SU-DHL-6 (cell line): ENCODE data around the gene COG5.
"Not testable (repeated sequence)": the region's sequence is repeated elsewhere in the genome, so short reads cannot be mapped to it uniquely, and the experiment has no call there.

Experiments used
- H2AFZ ChIP-seq: fragments of 200-600 bp; sonication (generic); 2 replicates; pipeline ENCODE4 v1.6.1; 2014; ENCODE audit warnings: low read depth, mild to moderate bottlenecking, moderate library complexity, mixed read lengths, antibody characterized with exemption, low read length; ENCODE audit not compliant: severe bottlenecking
- H3F3A ChIP-seq: fragments of 200-600 bp; shearing (Covaris generic); 2 replicates; pipeline ENCODE4 v1.6.0; 2016; ENCODE audit warnings: antibody characterized with exemption, mild to moderate bottlenecking; ENCODE audit not compliant: insufficient read depth
- H3K27ac ChIP-seq: fragments of 200-600 bp; sonication (generic); 2 replicates; pipeline ENCODE4 v1.5.1; 2016; ENCODE audit warnings: low read depth, mild to moderate bottlenecking, low read length, moderate library complexity, mixed read lengths
- H3K27me3 ChIP-seq: fragments of 200-600 bp; sonication (generic), shearing (Covaris generic); 2 replicates; pipeline ENCODE4 v1.6.0; 2014; ENCODE audit warnings: mild to moderate bottlenecking, low read length
- H3K36me3 ChIP-seq: fragments of 200-600 bp; sonication (generic); 2 replicates; pipeline ENCODE4 v1.6.1; 2014; ENCODE audit warnings: mild to moderate bottlenecking, low read length, mixed read lengths
- H3K4me2 ChIP-seq: fragments of 300-600, 200-600 bp; shearing (Covaris generic), sonication (generic); 2 replicates; pipeline ENCODE4 v1.6.0; 2014; ENCODE audit warnings: low read length, low read depth, mild to moderate bottlenecking; ENCODE audit not compliant: poor library complexity, severe bottlenecking
- H3K4me3 ChIP-seq: fragments of 200-600 bp; sonication (generic); 2 replicates; pipeline ENCODE4 v1.5.1; 2014; ENCODE audit warnings: antibody characterized with exemption, low read length, mild to moderate bottlenecking, mixed read lengths; ENCODE audit not compliant: insufficient read depth, poor library complexity, severe bottlenecking
- H3K79me2 ChIP-seq: fragments of 200-600 bp; sonication (generic); 2 replicates; pipeline ENCODE4 v1.6.1; 2014; ENCODE audit warnings: mild to moderate bottlenecking, low read length, moderate library complexity; ENCODE audit not compliant: insufficient read depth
- H3K9ac ChIP-seq: fragments of 200-600 bp; sonication (generic); 2 replicates; pipeline ENCODE4 v1.7.0; 2014; ENCODE audit warnings: mild to moderate bottlenecking, low read length
- H3K9me2 ChIP-seq: fragments of 200-600 bp; sonication (generic); replicated peaks from 2 replicates; pipeline ENCODE4 v1.6.1; 2014; ENCODE audit warnings: low read length; ENCODE audit not compliant: insufficient read depth
- H3K9me3 ChIP-seq: fragments of 200-600 bp; sonication (generic); 2 replicates; pipeline ENCODE4 v1.6.1; 2014; ENCODE audit warnings: low read length, mixed read lengths; ENCODE audit not compliant: insufficient read depth
- H4K20me1 ChIP-seq: fragments of 200-600 bp; sonication (generic); 2 replicates; pipeline ENCODE4 v1.6.1; 2014; ENCODE audit warnings: low read depth, mild to moderate bottlenecking, antibody characterized with exemption, low read length, moderate library complexity, mixed read lengths
- CTCF ChIP-seq: fragments of 200-600 bp; sonication (generic); IDR thresholded peaks from one replicate; pipeline ENCODE4 v1.5.1; 2017; ENCODE audit warnings: antibody characterized with exemption, mild to moderate bottlenecking, low read length, moderate library complexity; ENCODE audit not compliant: insufficient read depth, poor library complexity, severe bottlenecking
- EZH2phosphoT487 ChIP-seq: fragments of 200-600 bp; sonication (generic), shearing (Covaris generic); conservative IDR thresholded peaks from 2 replicates; pipeline ENCODE4 v1.6.1; 2018; ENCODE audit warnings: mild to moderate bottlenecking, antibody characterized with exemption, low read length, moderate library complexity, mixed read lengths

The COG5 gene

GRCh38 chr7:107160389-107160788 lies 403.3 kb downstream of the COG5 start:
- no peak for TF ChIP-seq CTCF
- TF ChIP-seq EZH2phosphoT487: no peak

GRCh38 chr7:107158028-107158427 lies 405.7 kb downstream of the COG5 start:
- no peak overlapping the region for H2AFZ ChIP-seq
- TF ChIP-seq EZH2phosphoT487: no peak
- H3K4me3 ChIP-seq: no peak overlapping the region

More at GRCh38 chr7:107160389-107160788, 403.3 kb downstream of the COG5 start:
- H3K36me3 ChIP-seq: no peaks in the 10 kb centered on the region
- H3K9me3 ChIP-seq: no peaks in the 10 kb centered on the region
- H3K27ac ChIP-seq: no peak overlapping the region
- H3K4me3 ChIP-seq: no peak overlapping the region
- H2AFZ ChIP-seq: no peak overlapping the region
- H3K9me2 ChIP-seq: no peaks in the 10 kb centered on the region
- no peaks in the 10 kb centered on the region for H4K20me1 ChIP-seq
- H3K79me2 ChIP-seq: no peaks in the 10 kb centered on the region
- no peaks in the 10 kb centered on the region for H3F3A ChIP-seq
- no peak overlapping the region for H3K4me2 ChIP-seq
- H3K9ac ChIP-seq: no peak overlapping the region
- H3K27me3 ChIP-seq: no peaks in the 10 kb centered on the region

GRCh38 chr7:107157091-107157490 lies 406.6 kb downstream of the COG5 start:
- H4K20me1 ChIP-seq: no peaks in the 10 kb centered on the region
- TF ChIP-seq EZH2phosphoT487 (no peak), CTCF (no peak)

More at GRCh38 chr7:107158028-107158427, 405.7 kb downstream of the COG5 start:
- Histone ChIP-seq H3K9me3 (no peaks in the 10 kb centered on the region), H3K9me2 (no peaks in the 10 kb centered on the region), H3K27me3 (no peaks in the 10 kb centered on the region), H3K9ac (no peak overlapping the region), H3K27ac (no peak overlapping the region), H3F3A (no peaks in the 10 kb centered on the region), H3K36me3 (no peaks in the 10 kb centered on the region), H3K4me2 (no peak overlapping the region), H4K20me1 (no peaks in the 10 kb centered on the region), H3K79me2 (no peaks in the 10 kb centered on the region)

GRCh38 chr7:107155726-107156125 lies 408.0 kb downstream of the COG5 start:
- not testable (repeated sequence) for H4K20me1 ChIP-seq, H3K9ac ChIP-seq, H3K36me3 ChIP-seq, H3K27me3 ChIP-seq, H3F3A ChIP-seq, H3K27ac ChIP-seq, H3K9me2 ChIP-seq, H3K4me3 ChIP-seq, H3K79me2 ChIP-seq, H3K9me3 ChIP-seq, H3K4me2 ChIP-seq, H2AFZ ChIP-seq

More at GRCh38 chr7:107157091-107157490, 406.6 kb downstream of the COG5 start:
- no peaks in the 10 kb centered on the region for H3K79me2 ChIP-seq
- no peaks in the 10 kb centered on the region for H3K27me3 ChIP-seq
- H2AFZ ChIP-seq: no peak overlapping the region
- H3K9me2 ChIP-seq: no peaks in the 10 kb centered on the region
- H3K9ac ChIP-seq: no peak overlapping the region
- no peak overlapping the region for H3K27ac ChIP-seq
- H3K36me3 ChIP-seq: no peaks in the 10 kb centered on the region
- no peaks in the 10 kb centered on the region for H3F3A ChIP-seq
- H3K4me2 ChIP-seq: no peak overlapping the region
- H3K9me3 ChIP-seq: no peaks in the 10 kb centered on the region
- no peak overlapping the region for H3K4me3 ChIP-seq
